HEK293T (cell line): ENCODE data around the gene PLA2G3.

Experiments used
- ELF4 ChIP-seq: fragments of 450-650 bp; IDR thresholded peaks from 2 replicates; pipeline ENCODE4 v1.6.1; 2017; ENCODE audit warnings: antibody characterized with exemption
- FOXM1 ChIP-seq: fragments of 450-650 bp; IDR thresholded peaks from 2 replicates; pipeline ENCODE4 v1.6.1; 2017; ENCODE audit warnings: mild to moderate bottlenecking, borderline replicate concordance
- NFRKB ChIP-seq: fragments of 450-650 bp; IDR thresholded peaks from 2 replicates; pipeline ENCODE4 v1.6.1; 2016; ENCODE audit warnings: mild to moderate bottlenecking, moderate library complexity
- SP1 ChIP-seq: fragments of 450-650 bp; IDR thresholded peaks from 2 replicates; pipeline ENCODE4 v1.6.1; 2017
- SUZ12 ChIP-seq: fragments of 450-650 bp; IDR thresholded peaks from 2 replicates; pipeline ENCODE4 v1.6.1; 2016; ENCODE audit warnings: mild to moderate bottlenecking
- TF ChIP-seq, protein P1 (sequence below): fragments of 450-650 bp; IDR thresholded peaks from 2 replicates; pipeline ENCODE4 v1.6.1; 2016

DNA sequence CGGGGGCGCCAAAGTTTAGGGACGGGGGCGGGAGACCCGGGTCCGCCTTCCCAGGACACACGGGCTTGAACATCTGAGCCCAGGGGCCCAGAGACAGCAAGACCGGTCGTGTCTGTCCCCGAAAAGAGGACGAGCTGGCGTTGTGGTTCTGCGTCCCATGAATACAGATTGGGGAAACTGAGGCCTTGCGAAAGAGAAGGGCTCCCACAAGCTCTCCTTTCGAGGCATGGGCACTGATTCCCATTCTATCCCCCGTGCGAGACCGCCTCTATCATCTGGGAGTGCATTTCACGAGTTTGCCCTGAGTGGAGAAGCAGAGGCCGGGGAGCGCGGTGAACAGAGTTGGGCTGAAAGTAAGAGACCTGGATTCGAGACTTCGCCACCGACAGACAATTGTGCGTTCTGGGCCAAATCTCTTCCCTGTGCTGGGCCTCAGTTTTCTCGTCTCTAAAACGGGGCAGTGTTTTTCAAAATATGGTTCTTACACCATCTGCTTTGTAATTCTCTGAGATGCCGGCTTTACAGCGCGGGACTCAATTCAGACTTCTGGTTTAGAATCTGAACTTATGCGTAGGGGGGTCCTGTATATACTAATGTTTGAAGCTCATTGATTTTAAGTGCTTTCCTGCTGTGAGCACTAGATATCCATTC, 20.1 kb upstream of the PLA2G3 start:
- TF ChIP-seq, protein P1, sequence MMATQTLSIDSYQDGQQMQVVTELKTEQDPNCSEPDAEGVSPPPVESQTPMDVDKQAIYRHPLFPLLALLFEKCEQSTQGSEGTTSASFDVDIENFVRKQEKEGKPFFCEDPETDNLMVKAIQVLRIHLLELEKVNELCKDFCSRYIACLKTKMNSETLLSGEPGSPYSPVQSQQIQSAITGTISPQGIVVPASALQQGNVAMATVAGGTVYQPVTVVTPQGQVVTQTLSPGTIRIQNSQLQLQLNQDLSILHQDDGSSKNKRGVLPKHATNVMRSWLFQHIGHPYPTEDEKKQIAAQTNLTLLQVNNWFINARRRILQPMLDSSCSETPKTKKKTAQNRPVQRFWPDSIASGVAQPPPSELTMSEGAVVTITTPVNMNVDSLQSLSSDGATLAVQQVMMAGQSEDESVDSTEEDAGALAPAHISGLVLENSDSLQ: no peak
- no peak for TF ChIP-seq FOXM1
- TF ChIP-seq ELF4: no peak
- TF ChIP-seq SUZ12: no peak
- no peak for TF ChIP-seq SP1
- TF ChIP-seq NFRKB: no peak
